ENCODE measurements around the gene NEMP2. TPM values are rescaled to one million over a fixed set of nuclear protein-coding genes. Genes with fewer than 3 reads are reported as not detected.

The NEMP2 gene
- total RNA-seq, 1 donor from 2014 or later, result 13.8 TPM

GRCh38 chr2:190527918-190528317 lies 6.6 kb downstream of the NEMP2 start:
- no peaks in the 10 kb centered on the region for H3K4me1 ChIP-seq

GRCh38 chr2:190527214-190527613 lies 7.3 kb downstream of the NEMP2 start:
- Histone ChIP-seq H3F3A (ENCODE audit: low read depth) (peaks cover under 1% of the 10 kb centered on the region), H3K4me1 (no peaks in the 10 kb centered on the region), H3K4me3 (no peak overlapping the region), H3K9ac (no peak overlapping the region), H3K79me2 (ENCODE audit: low read depth) (no peaks in the 10 kb centered on the region), H2AFZ (replicated peaks) (no peak overlapping the region), H3K4me2 (no peak overlapping the region), H4K20me1 (ENCODE audit: low read depth) (no peaks in the 10 kb centered on the region), H3K27ac (no peak overlapping the region), H3K27me3 (no peaks in the 10 kb centered on the region), H3K36me3 (no peaks in the 10 kb centered on the region), H3K9me3 (ENCODE audit: low read depth) (no peaks in the 10 kb centered on the region)
- H3K36me3 Mint-ChIP-seq, result no peaks in the 10 kb centered on the region
- no peak overlapping the region for H3K27ac Mint-ChIP-seq
- no peak for DNase-seq (ENCODE audit: low spot score)
- peaks cover 2% of the 10 kb centered on the region for H3K27me3 Mint-ChIP-seq (ENCODE audit: insufficient read depth, low read depth)
- H3K9me3 Mint-ChIP-seq, result no peaks in the 10 kb centered on the region
- H3K4me1 Mint-ChIP-seq, result peaks cover 2% of the 10 kb centered on the region
- H3K4me3 Mint-ChIP-seq, result no peak overlapping the region
- TF ChIP-seq EZH2phosphoT487 (IDR thresholded peaks at IDR 0.05) (no peak), CTCF (IDR thresholded peaks at IDR 0.05) (no peak), EZH2 (IDR thresholded peaks at IDR 0.05) (no peak)

More at GRCh38 chr2:190527918-190528317, 6.6 kb downstream of the NEMP2 start:
- H3K36me3 ChIP-seq, result no peaks in the 10 kb centered on the region
- no peaks in the 10 kb centered on the region for H4K20me1 ChIP-seq (ENCODE audit: low read depth)
- Mint-ChIP-seq H3K27me3 (ENCODE audit: insufficient read depth, low read depth) (peaks cover 2% of the 10 kb centered on the region), H3K9me3 (no peaks in the 10 kb centered on the region), H3K4me3 (no peak overlapping the region), H3K27ac (no peak overlapping the region), H3K36me3 (no peaks in the 10 kb centered on the region), H3K4me1 (peaks cover 2% of the 10 kb centered on the region)
- no peak overlapping the region for H2AFZ ChIP-seq (replicated peaks)
- no peak overlapping the region for H3K4me3 ChIP-seq
- peaks cover 7% of the 10 kb centered on the region for H3F3A ChIP-seq (ENCODE audit: low read depth)
- H3K27me3 ChIP-seq, result no peaks in the 10 kb centered on the region
- no peak overlapping the region for H3K27ac ChIP-seq
- TF ChIP-seq CTCF (IDR thresholded peaks at IDR 0.05), result no peak
- no peak for TF ChIP-seq EZH2 (IDR thresholded peaks at IDR 0.05)
- no peak for TF ChIP-seq EZH2phosphoT487 (IDR thresholded peaks at IDR 0.05)
- no peaks in the 10 kb centered on the region for H3K9me3 ChIP-seq (ENCODE audit: low read depth)
- DNase-seq (ENCODE audit: low spot score), result no peak
- no peaks in the 10 kb centered on the region for H3K79me2 ChIP-seq (ENCODE audit: low read depth)
- no peak overlapping the region for H3K9ac ChIP-seq
- no peak overlapping the region for H3K4me2 ChIP-seq

- Histone ChIP-seq H3K9ac (no peak overlapping the region), H4K20me1 (ENCODE audit: low read depth) (no peaks in the 10 kb centered on the region), H3K36me3 (no peaks in the 10 kb centered on the region), H3K27ac (no peak overlapping the region), H2AFZ (replicated peaks) (no peak overlapping the region), H3K4me3 (no peak overlapping the region), H3K4me2 (no peak overlapping the region), H3K9me3 (ENCODE audit: low read depth) (no peaks in the 10 kb centered on the region), H3K79me2 (ENCODE audit: low read depth) (no peaks in the 10 kb centered on the region), H3F3A (ENCODE audit: low read depth) (no peaks in the 10 kb centered on the region), H3K27me3 (no peaks in the 10 kb centered on the region), H3K4me1 (no peaks in the 10 kb centered on the region)
- no peaks in the 10 kb centered on the region for H3K36me3 Mint-ChIP-seq
- DNase-seq (ENCODE audit: low spot score), result no peak
- no peak for TF ChIP-seq CTCF (IDR thresholded peaks at IDR 0.05)
- TF ChIP-seq EZH2phosphoT487 (IDR thresholded peaks at IDR 0.05), result no peak
- no peak for TF ChIP-seq EZH2 (IDR thresholded peaks at IDR 0.05)
- peaks cover 6% of the 10 kb centered on the region for H3K4me1 Mint-ChIP-seq
- peaks cover 2% of the 10 kb centered on the region for H3K27me3 Mint-ChIP-seq (ENCODE audit: insufficient read depth, low read depth)
- H3K27ac Mint-ChIP-seq, result no peak overlapping the region
- no peak overlapping the region for H3K4me3 Mint-ChIP-seq
- H3K9me3 Mint-ChIP-seq, result no peaks in the 10 kb centered on the region
These were observed 8.3 kb downstream of the NEMP2 start for GRCh38 chr2:190526105-190526750.
